AG10803 (cell line): ENCODE data around the gene TOB2.
"Not testable (repeated sequence)": the region's sequence is repeated elsewhere in the genome, so short reads cannot be mapped to it uniquely, and the experiment has no call there.

Source experiments
- DNase-seq: peaks from one replicate; pipeline ENCODE4 v3.0.0; 2010; ENCODE audit warnings: low read depth
- H3K4me3 ChIP-seq: 2 replicates; pipeline ENCODE4 v1.5.1; 2011; ENCODE audit warnings: mild to moderate bottlenecking, low read length, control low read depth
- CTCF ChIP-seq: conservative IDR thresholded peaks from 2 replicates; pipeline ENCODE4 v1.5.1; 2011; ENCODE audit warnings: mild to moderate bottlenecking, low read length, control low read depth, inconsistent platforms

The TOB2 gene

DNA sequence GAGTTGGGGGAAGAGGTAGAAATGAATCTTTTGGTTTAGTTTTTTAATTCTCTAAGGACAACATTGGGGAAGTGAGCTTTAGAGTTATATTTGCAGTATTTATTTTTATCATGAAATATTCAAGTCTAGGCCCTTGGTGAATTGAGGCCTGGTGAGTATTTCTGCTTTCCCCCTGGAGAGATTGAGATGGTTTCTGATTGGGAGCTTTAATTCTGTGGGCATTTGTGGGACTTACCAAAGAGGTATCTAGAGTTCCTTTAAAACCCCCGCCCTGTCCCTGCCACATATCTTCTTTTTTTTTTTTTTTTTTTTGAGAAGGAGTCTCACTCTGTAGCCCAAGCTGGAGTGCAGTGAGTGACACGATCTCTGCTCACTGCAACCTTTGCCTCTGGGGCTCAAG is 31.9 kb upstream of the TOB2 start:
- no peak for TF ChIP-seq CTCF
- DNase-seq, result no peak
- no peak overlapping the region for H3K4me3 ChIP-seq

DNA sequence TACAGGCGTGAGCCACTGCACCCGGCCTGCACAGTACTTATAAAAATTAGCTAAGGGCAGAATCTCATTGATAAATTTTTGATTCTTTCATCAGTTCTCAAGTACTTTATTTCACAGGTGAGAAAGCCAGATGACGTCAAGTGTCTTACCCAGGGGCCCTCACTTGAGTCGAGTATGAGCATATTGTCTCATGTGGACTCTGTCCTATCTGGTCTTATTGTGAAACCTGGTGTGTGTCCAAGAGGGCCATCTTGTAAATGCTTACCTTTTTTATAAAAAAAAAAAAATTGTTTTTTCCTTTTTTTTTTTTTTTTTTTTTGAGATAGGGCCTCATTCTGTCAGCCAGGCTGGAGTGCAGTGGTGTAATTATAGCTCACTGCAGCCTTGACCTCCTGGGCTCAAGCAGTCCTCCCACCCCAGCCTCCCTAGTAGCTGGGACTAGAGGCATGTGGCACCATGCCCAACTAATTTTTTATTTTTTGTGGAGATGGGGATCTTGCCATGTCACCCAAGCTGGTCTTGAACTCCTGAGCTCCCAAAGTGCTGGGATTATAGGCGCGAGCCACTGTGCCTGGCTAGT is 28.4 kb upstream of the TOB2 start:
- no peak for DNase-seq
- no peak overlapping the region for H3K4me3 ChIP-seq
- no peak for TF ChIP-seq CTCF

GRCh38 chr22:41471568-41471967 is 25.0 kb upstream of the TOB2 start:
- no peak for DNase-seq
- H3K4me3 ChIP-seq, result no peak overlapping the region
- no peak for TF ChIP-seq CTCF

GRCh38 chr22:41470886-41471285 is 24.3 kb upstream of the TOB2 start:
- no peak for TF ChIP-seq CTCF
- H3K4me3 ChIP-seq, result no peak overlapping the region
- no peak for DNase-seq

DNA sequence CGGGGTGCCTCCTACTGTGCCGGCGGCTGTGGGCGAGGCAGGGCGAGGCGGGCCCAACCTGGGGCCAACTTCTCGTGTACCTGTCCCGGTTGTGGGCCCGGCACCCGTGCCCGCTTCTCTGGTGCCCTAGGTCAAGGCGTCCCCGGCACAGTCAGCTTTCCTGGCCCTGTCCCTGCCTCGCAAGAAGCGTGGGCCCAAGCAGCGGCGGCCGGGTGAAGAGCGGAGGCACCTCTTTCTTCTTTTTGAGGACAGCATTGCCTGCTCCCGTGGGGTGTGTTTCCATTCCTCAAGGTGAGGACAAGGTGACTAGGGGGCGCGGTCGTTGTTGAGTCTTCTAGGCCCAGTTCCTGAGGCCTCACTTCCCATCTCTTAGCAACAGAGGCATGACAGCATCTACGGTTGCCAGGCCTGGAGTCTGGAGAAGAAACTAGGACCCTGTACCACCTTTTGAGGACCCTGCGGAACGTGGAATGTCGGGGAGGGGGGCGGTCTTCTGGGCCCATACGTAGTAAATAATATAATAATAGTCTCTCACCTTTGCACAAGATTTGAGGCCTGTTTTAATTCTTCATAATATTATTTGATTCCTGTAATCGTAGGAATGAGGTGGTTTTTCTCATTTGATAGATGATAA is 22.7 kb upstream of the TOB2 start:
- peak overlapping the region; percentile 94 for H3K4me3 ChIP-seq
- no peak for TF ChIP-seq CTCF
- no peak for DNase-seq

DNA sequence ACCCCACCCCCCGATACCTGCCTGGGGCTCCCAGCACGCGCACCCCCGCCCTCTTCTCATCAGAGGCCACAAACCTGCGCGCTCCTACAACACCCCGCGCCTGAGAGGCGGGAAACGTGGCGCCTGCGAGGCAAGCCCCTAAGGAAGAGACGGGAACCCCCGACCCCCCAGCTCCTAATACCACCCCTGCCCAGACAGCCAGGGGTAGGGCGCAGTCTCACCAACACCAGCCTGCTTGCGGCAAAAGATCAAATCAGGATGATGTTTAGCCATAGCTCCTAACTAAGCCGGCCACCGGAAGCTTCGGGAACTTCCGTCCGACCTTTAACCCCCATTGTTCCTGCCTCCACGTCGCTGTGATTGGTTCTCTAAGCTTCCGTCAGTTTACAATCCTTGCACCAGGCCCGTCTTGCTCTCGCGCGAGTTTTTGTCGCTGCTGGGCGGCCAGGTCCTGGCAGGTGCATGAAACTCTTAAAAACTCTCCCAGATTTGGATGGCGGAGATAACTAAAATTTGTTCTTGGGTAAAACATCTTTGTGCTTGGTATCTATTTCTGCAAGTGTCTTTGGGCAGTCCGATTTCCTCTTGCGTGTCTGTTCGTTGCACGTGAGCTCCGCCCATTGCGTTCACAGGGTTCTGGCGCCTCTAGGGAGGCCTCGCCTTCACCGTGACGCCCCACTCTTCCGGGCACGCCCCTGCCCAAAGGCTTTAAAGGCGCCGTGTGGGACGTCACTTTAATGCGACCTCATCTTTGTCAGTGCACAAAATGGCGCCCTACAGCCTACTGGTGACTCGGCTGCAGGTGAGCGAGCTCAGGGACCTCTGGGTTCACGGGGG is 22.0 kb upstream of the TOB2 start, which contains the start of the genes ACO2 and PHF5A:
Gene ACO2, plus strand, starts transcription at position 737 of the 837 bp plus-strand sequence. Its CDS starts 30 bp downstream, at position 767.
Gene PHF5A, minus strand, starts transcription at position 312 of the 837 bp plus-strand sequence. Its CDS starts 39 bp downstream, at position 273.
- TF ChIP-seq CTCF, result no peak
- H3K4me3 ChIP-seq, result peak within 1 kb of the TSS; percentile 94
- DNase-seq, result peak; percentile 98

- no peak for DNase-seq
- no peak for TF ChIP-seq CTCF
- no peak overlapping the region for H3K4me3 ChIP-seq
Measured at GRCh38 chr22:41461901-41462300, 15.3 kb upstream of the TOB2 start.

DNA sequence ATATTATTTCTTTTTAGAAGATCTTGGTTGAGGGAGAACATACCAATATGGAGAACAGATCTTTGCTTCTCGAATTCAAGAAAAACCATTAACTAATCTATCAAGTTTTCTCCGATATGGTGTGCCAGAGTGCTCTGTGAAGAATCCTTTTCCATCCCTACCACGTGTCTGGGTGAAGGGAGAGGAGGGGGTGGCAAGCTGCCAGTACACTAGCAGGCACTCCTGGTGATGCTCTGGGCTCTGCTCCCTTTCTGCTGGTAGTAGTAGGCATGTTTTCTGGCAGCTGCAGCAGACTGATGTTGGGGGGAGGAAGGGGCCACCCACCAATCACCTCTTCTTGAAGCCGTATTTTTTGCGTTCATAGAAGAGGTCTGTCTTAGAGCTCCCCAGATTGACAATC is 13.5 kb upstream of the TOB2 start:
- not testable (repeated sequence) for DNase-seq, H3K4me3 ChIP-seq
